LNCaP clone FGC (cell line): ENCODE measurements around the gene UQCC3.

Source experiments
- DNase-seq: peaks from one replicate; pipeline ENCODE4 v3.0.0-alpha.2; 2011; ENCODE audit warnings: low read depth
- H3K4me3 ChIP-seq: 2 replicates; pipeline ENCODE4 v1.5.1; 2011; ENCODE audit warnings: mild to moderate bottlenecking, low read depth, low read length, control low read depth
- TF ChIP-seq, protein P1 (sequence below): IDR thresholded peaks from 2 replicates; pipeline ENCODE4 v1.5.1; 2012; ENCODE audit warnings: mild to moderate bottlenecking; ENCODE audit not compliant: control insufficient read depth, insufficient read depth; ENCODE audit errors: extremely low read depth

UQCC3 gene

DNA sequence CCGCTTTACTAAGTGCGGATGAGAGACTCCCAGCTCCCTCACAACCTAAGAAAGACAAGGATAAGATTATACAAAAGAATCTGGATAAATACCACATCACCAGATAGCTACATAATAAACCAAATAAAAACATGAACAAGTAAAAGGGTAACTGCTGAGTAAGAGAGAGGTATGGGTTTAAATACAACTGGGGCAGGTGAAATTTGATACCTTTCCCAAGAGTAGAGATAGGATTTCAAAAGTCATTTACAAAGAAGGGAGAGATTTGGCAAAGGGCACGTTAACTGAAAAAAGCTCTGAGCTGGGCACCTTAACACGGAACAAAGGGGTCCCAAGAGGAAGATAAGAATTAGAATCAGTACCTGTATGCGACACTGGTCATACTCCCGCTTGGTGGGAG, 5.7 kb downstream of the UQCC3 start:
- no peak for DNase-seq

DNA sequence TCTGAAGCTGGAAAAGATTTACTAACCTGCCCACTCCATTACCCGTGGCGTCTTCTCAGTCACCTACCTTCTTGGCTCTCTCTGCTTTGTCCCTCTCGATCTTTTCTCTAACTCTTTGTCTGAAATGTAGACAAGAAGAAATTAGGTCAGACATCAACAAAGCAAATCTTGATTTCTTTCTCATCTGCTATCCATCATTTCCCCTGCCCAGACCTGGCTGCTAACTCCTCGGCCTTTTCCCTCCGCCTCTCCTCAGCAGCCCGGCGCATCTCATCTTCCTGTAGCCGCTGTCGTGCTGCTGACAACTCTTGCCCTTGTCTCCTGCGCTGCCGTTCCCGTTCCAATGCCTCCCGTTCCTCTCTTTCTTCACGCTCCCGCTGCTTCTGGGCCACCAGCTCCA, 6.2 kb downstream of the UQCC3 start:
- no peak for DNase-seq

More for the DNA sequence above, 5.7 kb downstream of the UQCC3 start:
- TF ChIP-seq, protein P1, sequence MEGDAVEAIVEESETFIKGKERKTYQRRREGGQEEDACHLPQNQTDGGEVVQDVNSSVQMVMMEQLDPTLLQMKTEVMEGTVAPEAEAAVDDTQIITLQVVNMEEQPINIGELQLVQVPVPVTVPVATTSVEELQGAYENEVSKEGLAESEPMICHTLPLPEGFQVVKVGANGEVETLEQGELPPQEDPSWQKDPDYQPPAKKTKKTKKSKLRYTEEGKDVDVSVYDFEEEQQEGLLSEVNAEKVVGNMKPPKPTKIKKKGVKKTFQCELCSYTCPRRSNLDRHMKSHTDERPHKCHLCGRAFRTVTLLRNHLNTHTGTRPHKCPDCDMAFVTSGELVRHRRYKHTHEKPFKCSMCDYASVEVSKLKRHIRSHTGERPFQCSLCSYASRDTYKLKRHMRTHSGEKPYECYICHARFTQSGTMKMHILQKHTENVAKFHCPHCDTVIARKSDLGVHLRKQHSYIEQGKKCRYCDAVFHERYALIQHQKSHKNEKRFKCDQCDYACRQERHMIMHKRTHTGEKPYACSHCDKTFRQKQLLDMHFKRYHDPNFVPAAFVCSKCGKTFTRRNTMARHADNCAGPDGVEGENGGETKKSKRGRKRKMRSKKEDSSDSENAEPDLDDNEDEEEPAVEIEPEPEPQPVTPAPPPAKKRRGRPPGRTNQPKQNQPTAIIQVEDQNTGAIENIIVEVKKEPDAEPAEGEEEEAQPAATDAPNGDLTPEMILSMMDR: no peak
- H3K4me3 ChIP-seq: peak overlapping the region; percentile 96; the same call in 1 of the 2 replicates

DNA sequence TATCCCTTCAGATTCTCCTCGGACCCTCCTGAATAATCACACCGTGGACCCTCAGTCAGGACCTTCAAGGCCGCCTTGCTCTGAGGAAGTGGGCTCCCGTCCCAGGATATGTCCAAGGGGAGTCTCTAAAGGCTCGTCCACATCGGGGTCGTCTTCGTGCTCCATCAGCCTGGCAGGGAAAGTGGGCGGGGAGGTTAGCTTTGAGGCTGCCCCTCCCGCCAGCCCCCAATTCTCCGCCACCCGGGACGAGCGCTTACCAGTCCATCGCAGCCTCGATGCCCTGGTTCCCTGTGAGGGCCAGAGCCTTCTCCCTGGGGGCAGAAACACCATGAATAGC, 6.9 kb downstream of the UQCC3 start:
- peak overlapping the region; percentile 96 for H3K4me3 ChIP-seq
- DNase-seq: no peak
- TF ChIP-seq, protein P1: no peak

More for the DNA sequence above, 6.2 kb downstream of the UQCC3 start:
- TF ChIP-seq, protein P1: 0 out of 2 replicates have a peak, but pooled peaks have one; percentile 3
- peak overlapping the region; percentile 96 for H3K4me3 ChIP-seq

DNA sequence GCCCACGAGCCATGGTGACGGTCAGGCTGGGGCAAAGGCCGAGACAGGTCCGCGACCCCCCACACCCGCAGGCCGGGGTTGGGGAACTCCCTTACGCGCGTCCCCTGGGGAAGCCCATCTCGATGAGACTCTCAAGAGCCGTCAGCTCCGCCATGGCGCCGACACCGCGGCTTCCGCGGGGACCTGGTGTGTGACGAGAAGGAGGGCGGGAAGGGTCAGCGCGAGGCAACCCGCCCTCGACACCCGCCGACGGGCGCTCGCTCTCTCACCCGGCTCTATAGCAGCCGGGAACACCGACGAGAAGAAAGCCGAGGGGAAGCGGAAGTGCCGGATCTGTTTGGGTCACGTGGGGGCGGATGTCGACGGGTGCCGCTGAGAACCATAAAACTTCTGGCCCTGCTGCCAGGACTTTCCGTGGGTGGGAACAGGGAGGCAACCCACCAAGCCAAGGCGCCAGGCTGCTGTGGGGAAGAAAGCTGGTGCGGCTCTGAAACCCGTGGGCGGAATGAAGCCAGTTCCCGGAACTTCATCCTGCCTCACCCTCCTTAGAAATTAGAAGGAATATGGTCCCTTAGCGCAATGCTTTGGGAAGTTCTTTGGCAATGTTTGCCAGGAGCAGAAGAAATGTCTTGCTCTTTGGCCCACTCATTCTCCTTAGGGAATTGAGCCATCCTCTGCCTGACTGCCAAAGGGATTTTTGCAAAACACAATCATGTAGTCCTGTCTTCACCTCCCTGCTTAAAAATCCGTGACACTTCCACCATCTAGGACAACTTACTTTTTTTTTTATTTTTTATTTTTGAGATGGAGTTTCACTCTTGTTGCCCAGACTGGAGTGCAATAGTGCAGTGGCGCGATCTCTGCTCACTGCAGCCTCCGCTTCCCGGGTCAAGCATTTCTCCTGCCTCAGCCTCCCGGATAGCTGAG, 7.6 kb downstream of the UQCC3 start, which contains the start of gene UBXN1:
Gene UBXN1, minus strand, starts transcription at position 304 of the 927 bp plus-strand sequence. Its CDS starts 150 bp downstream, at position 154.
- TF ChIP-seq, protein P1: no peak
- no peak for DNase-seq

DNA sequence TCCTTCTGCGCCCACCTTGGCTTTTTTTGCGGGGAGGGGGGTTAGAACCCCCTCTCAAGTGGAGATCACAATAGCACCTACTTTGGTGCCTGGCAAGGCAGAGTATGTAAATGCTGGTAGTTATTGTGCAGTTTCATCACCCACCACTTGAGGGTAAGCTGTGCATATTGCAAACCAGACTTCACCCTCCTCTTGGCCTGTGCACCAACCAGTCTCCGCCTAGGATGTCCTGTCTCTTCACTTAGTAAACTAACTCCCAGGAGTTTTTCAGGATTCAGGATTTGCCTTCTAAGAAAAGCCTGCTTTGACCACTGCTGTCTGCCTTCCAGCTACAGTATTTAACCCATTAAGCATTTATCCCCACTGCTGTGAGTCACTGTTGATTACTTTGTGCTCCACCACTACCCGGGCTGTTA, 9.4 kb downstream of the UQCC3 start:
- TF ChIP-seq, protein P1: peak; percentile 65
- no peak overlapping the region for H3K4me3 ChIP-seq
- DNase-seq: no peak

More for the DNA sequence above, 7.6 kb downstream of the UQCC3 start, which contains the start of gene UBXN1:
- peak within 1 kb of the TSS; percentile 96 for H3K4me3 ChIP-seq

DNA sequence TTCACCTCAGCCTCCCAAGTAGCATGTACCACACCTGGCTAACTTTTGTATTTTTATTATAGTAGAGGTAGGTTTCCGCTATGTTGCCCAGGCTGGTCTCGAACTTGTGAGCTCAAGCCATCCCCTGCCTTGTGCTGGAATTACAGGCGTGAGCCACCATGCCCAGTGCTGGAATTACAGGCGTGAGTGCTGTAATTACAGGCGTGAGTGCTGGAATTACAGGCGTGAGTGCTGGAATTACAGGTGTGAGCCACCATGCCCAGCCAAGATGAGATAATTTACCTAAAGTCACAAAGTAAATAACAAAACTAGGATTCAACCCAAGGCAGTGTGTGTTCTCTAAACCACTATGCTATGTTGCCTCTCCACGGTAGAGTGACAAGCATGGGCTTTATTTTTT, 11.0 kb downstream of the UQCC3 start:
- H3K4me3 ChIP-seq: no peak overlapping the region
- TF ChIP-seq, protein P1: no peak
- no peak for DNase-seq
